Effector memory CD8-positive, alpha-beta T cell (primary cell): Measurements from ENCODE around the gene DPY19L3.

Experiments
- ATAC-seq: fragments of 150-1000 bp; cut with Tn5 transposase; replicated peaks from 2 replicates; pipeline ENCODE4 v1.10.0; 2021; ENCODE audit warnings: mild to moderate bottlenecking, moderate library complexity
- DNase-seq, 3 experiments: peaks; one replicate each; pipeline ENCODE4 v3.0.0; 2021
- H3K27ac Mint-ChIP-seq, 2 donors: one replicate each; pipeline ENCODE4 v1.8.0; 2022; ENCODE audit warnings: mild to moderate bottlenecking in 2 of 2, mixed read lengths in 2 of 2, moderate library complexity in 2 of 2
- H3K27me3 Mint-ChIP-seq, 2 donors: one replicate each; pipeline ENCODE4 v1.8.0; 2022; ENCODE audit warnings: mixed read lengths in 2 of 2
- H3K36me3 Mint-ChIP-seq: one replicate; pipeline ENCODE4 v1.8.0; 2022; ENCODE audit warnings: mild to moderate bottlenecking, moderate library complexity, mixed read lengths; ENCODE audit not compliant: insufficient read depth
- H3K4me1 Mint-ChIP-seq, 2 donors: one replicate each; pipeline ENCODE4 v1.8.0; 2022; ENCODE audit warnings: low read depth in 2 of 2, mixed read lengths in 2 of 2
- H3K4me3 Mint-ChIP-seq, 2 donors: one replicate each; pipeline ENCODE4 v1.8.0; 2022; ENCODE audit warnings: mild to moderate bottlenecking in 2 of 2, mixed read lengths in 2 of 2, moderate library complexity in 2 of 2
- H3K9me3 Mint-ChIP-seq, 2 donors: one replicate each; pipeline ENCODE4 v1.8.0; 2022; ENCODE audit warnings: mixed read lengths in 2 of 2
- total RNA-seq, 9 experiments: gene quantifications; one replicate each; lab custom pipeline; 2026; lab: John Stamatoyannopoulos, UW

Gene DPY19L3
- 15.5 to 28.7 (median 23.6) reads per million in 9 experiments for total RNA-seq

- DNase-seq (peak; percentile 85 to 86 (median 86)), ATAC-seq (peak; percentile 88)
- H3K27me3 Mint-ChIP-seq: no peaks in the 10 kb centered on the region
- H3K4me1 Mint-ChIP-seq: peaks cover 5 to 18% of the 10 kb centered on the region in 2 donors
- H3K4me3 Mint-ChIP-seq: peak within 1 kb of the TSS; percentile 84 to 88
- peak within 1 kb of the TSS; percentile 87 to 92 for H3K27ac Mint-ChIP-seq
- H3K36me3 Mint-ChIP-seq: peaks cover 5% of the 10 kb centered on the region
- H3K9me3 Mint-ChIP-seq: no peaks in the 10 kb centered on the region
These were observed at the start of gene DPY19L3 for GRCh38 chr19:32405431-32406160. Gene DPY19L3, plus strand, starts transcription at chr19:32405770. Its CDS starts 2,484 bp downstream, at chr19:32408254.

GRCh38 chr19:32357720-32358119, 47.9 kb upstream of the DPY19L3 start:
- ATAC-seq (no peak), DNase-seq (no peak)
- Mint-ChIP-seq H3K27ac (no peak overlapping the region), H3K4me1 (peaks cover 16 to 31% of the 10 kb centered on the region in 2 donors), H3K27me3 (no peaks in the 10 kb centered on the region), H3K9me3 (peaks cover 0 to 2% of the 10 kb centered on the region in 2 donors), H3K4me3 (no peak overlapping the region), H3K36me3 (peaks cover 68% of the 10 kb centered on the region)

- Mint-ChIP-seq H3K4me3 (no peak overlapping the region), H3K36me3 (peaks cover 69% of the 10 kb centered on the region), H3K27me3 (no peaks in the 10 kb centered on the region), H3K4me1 (peaks cover 20 to 37% of the 10 kb centered on the region in 2 donors), H3K9me3 (peaks cover 0 to 2% of the 10 kb centered on the region in 2 donors), H3K27ac (no peak overlapping the region)
- ATAC-seq (no peak), DNase-seq (no peak)
These were observed 47.2 kb upstream of the DPY19L3 start for GRCh38 chr19:32358321-32358720.

GRCh38 chr19:32359581-32359980, 46.0 kb upstream of the DPY19L3 start:
- ATAC-seq (no peak), DNase-seq (no peak)
- Mint-ChIP-seq H3K27me3 (no peaks in the 10 kb centered on the region), H3K36me3 (peaks cover 73% of the 10 kb centered on the region), H3K4me1 (peaks cover 27 to 39% of the 10 kb centered on the region in 2 donors), H3K4me3 (no peak overlapping the region), H3K9me3 (no peaks in the 10 kb centered on the region), H3K27ac (peak overlapping the region in 1 of 2 donors; percentile 24)

GRCh38 chr19:32361574-32362317, 43.8 kb upstream of the DPY19L3 start:
- ATAC-seq (no peak), DNase-seq (no peak)
- no peak overlapping the region for H3K4me3 Mint-ChIP-seq
- H3K4me1 Mint-ChIP-seq: peaks cover 34 to 44% of the 10 kb centered on the region in 2 donors
- peak overlapping the region; percentile 67 to 83 for H3K27ac Mint-ChIP-seq
- H3K9me3 Mint-ChIP-seq: no peaks in the 10 kb centered on the region
- peaks cover 71% of the 10 kb centered on the region for H3K36me3 Mint-ChIP-seq
- H3K27me3 Mint-ChIP-seq: no peaks in the 10 kb centered on the region

- no peaks in the 10 kb centered on the region for H3K9me3 Mint-ChIP-seq
- peaks cover 71% of the 10 kb centered on the region for H3K36me3 Mint-ChIP-seq
- H3K4me3 Mint-ChIP-seq: no peak overlapping the region
- DNase-seq (no peak), ATAC-seq (no peak)
- H3K4me1 Mint-ChIP-seq: peaks cover 39 to 50% of the 10 kb centered on the region in 2 donors
- peak overlapping the region; percentile 67 to 83 for H3K27ac Mint-ChIP-seq
- no peaks in the 10 kb centered on the region for H3K27me3 Mint-ChIP-seq
These were observed 43.3 kb upstream of the DPY19L3 start for GRCh38 chr19:32362318-32362691.

- Mint-ChIP-seq H3K36me3 (peaks cover 62% of the 10 kb centered on the region), H3K27ac (peak overlapping the region; percentile 67 to 68)
These were observed 42.4 kb upstream of the DPY19L3 start for GRCh38 chr19:32363175-32363574.

GRCh38 chr19:32363632-32364031, 41.9 kb upstream of the DPY19L3 start:
- ATAC-seq (no peak), DNase-seq (no peak)
- Mint-ChIP-seq H3K27me3 (no peaks in the 10 kb centered on the region), H3K9me3 (no peaks in the 10 kb centered on the region), H3K36me3 (peaks cover 61% of the 10 kb centered on the region), H3K27ac (peak overlapping the region; percentile 67 to 68), H3K4me1 (peaks cover 48 to 61% of the 10 kb centered on the region in 2 donors), H3K4me3 (no peak overlapping the region)

More at GRCh38 chr19:32363175-32363574, 42.4 kb upstream of the DPY19L3 start:
- no peak for ATAC-seq
- DNase-seq: no peak
- Mint-ChIP-seq H3K4me1 (peaks cover 45 to 58% of the 10 kb centered on the region in 2 donors), H3K9me3 (no peaks in the 10 kb centered on the region), H3K4me3 (no peak overlapping the region), H3K27me3 (no peaks in the 10 kb centered on the region)

GRCh38 chr19:32364040-32364439, 41.5 kb upstream of the DPY19L3 start:
- no peak overlapping the region for H3K4me3 Mint-ChIP-seq
- peaks cover 48 to 64% of the 10 kb centered on the region in 2 donors for H3K4me1 Mint-ChIP-seq
- H3K27ac Mint-ChIP-seq: peak overlapping the region; percentile 46 to 68
- no peaks in the 10 kb centered on the region for H3K9me3 Mint-ChIP-seq
- peaks cover 57% of the 10 kb centered on the region for H3K36me3 Mint-ChIP-seq
- ATAC-seq (no peak), DNase-seq (no peak)
- H3K27me3 Mint-ChIP-seq: no peaks in the 10 kb centered on the region

- no peak for ATAC-seq
- Mint-ChIP-seq H3K9me3 (no peaks in the 10 kb centered on the region), H3K27ac (peak overlapping the region; percentile 38 to 71), H3K4me3 (no peak overlapping the region), H3K27me3 (no peaks in the 10 kb centered on the region), H3K4me1 (peaks cover 50 to 76% of the 10 kb centered on the region in 2 donors), H3K36me3 (peaks cover 52% of the 10 kb centered on the region)
- no peak for DNase-seq
These were observed 38.5 kb upstream of the DPY19L3 start for GRCh38 chr19:32367063-32367462.

GRCh38 chr19:32367948-32368536, 37.5 kb upstream of the DPY19L3 start:
- no peak overlapping the region for H3K4me3 Mint-ChIP-seq

GRCh38 chr19:32368787-32369186, 36.8 kb upstream of the DPY19L3 start:
- Mint-ChIP-seq H3K4me1 (peaks cover 41 to 65% of the 10 kb centered on the region in 2 donors), H3K36me3 (peaks cover 50% of the 10 kb centered on the region), H3K27ac (peak overlapping the region in 1 of 2 donors; percentile 73), H3K9me3 (no peaks in the 10 kb centered on the region), H3K4me3 (no peak overlapping the region), H3K27me3 (no peaks in the 10 kb centered on the region)
- ATAC-seq: no peak
- no peak for DNase-seq

More at GRCh38 chr19:32367948-32368536, 37.5 kb upstream of the DPY19L3 start:
- ATAC-seq: no peak
- Mint-ChIP-seq H3K4me1 (peaks cover 46 to 68% of the 10 kb centered on the region in 2 donors), H3K27me3 (no peaks in the 10 kb centered on the region), H3K27ac (peak overlapping the region; percentile 65 to 73), H3K9me3 (no peaks in the 10 kb centered on the region), H3K36me3 (peaks cover 51% of the 10 kb centered on the region)
- DNase-seq: no peak

- Mint-ChIP-seq H3K4me1 (peaks cover 14 to 34% of the 10 kb centered on the region in 2 donors), H3K9me3 (no peaks in the 10 kb centered on the region), H3K36me3 (peaks cover 42% of the 10 kb centered on the region), H3K27ac (peak overlapping the region in 1 of 2 donors; percentile 9), H3K4me3 (no peak overlapping the region), H3K27me3 (no peaks in the 10 kb centered on the region)
- DNase-seq: no peak
- ATAC-seq: no peak
These were observed 32.6 kb upstream of the DPY19L3 start for GRCh38 chr19:32372726-32373517.
